GM12873 (cell line): ENCODE results near the gene MTHFD2.

Experiments used
- CTCF ChIP-seq: IDR thresholded peaks from 2 replicates; pipeline ENCODE4 v1.5.1; 2012; ENCODE audit warnings: low read depth, mild to moderate bottlenecking, moderate library complexity, low read length, control low read depth; ENCODE audit not compliant: insufficient read depth; ENCODE audit errors: missing control alignments

Gene MTHFD2

GRCh38 chr2:74199275-74199701 is 873 bp downstream of the MTHFD2 start:
- no peak for TF ChIP-seq CTCF

- no peak for TF ChIP-seq CTCF
These were observed 1.5 kb downstream of the MTHFD2 start for GRCh38 chr2:74199871-74200305.

- TF ChIP-seq CTCF, result no peak
These were observed 2.8 kb downstream of the MTHFD2 start for GRCh38 chr2:74201196-74201595.

- TF ChIP-seq CTCF, result no peak
These were observed 3.2 kb downstream of the MTHFD2 start for GRCh38 chr2:74201596-74201995.

GRCh38 chr2:74204436-74204835 is 6.0 kb downstream of the MTHFD2 start:
- TF ChIP-seq CTCF, result no peak

- no peak for TF ChIP-seq CTCF
These were observed 6.7 kb downstream of the MTHFD2 start for GRCh38 chr2:74205113-74205512.

- TF ChIP-seq CTCF, result no peak
These were observed 7.2 kb downstream of the MTHFD2 start for GRCh38 chr2:74205596-74205995.

- TF ChIP-seq CTCF, result no peak
These were observed 7.8 kb downstream of the MTHFD2 start for GRCh38 chr2:74206180-74206688.
